ENCODE results near the gene ABCB11. TPM values are rescaled to one million over a fixed set of nuclear protein-coding genes. Genes with fewer than 3 reads are reported as not detected.

The ABCB11 gene
- total RNA-seq, 4 donors from 2014 or later: under 0.01 to 1.2 (median 0.11) TPM; not detected in 1

DNA sequence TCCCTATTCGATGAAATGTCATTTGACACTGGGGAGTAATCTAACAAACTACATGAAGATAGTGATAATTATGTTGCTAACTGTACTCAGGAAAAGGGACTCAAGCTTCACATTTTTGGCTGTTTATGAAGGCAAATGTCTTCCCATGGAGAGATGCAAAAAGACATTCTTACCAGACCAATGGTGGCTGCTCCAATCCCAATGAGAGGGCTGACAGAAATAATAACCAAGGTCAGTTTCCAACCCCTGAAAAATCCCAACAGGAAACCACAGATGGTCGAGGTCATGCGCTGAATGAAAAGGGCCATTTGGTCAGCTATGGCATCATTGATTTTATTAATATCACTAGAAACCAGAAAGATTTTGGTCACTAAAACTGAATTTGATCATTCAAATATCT is 37.6 kb downstream of the ABCB11 start:
- intact Hi-C loops (cut with DNase I): no loop called here
- 84 to 85% methylated on average over 3 of the region's 3 CpGs for WGBS, 2 donors

DNA sequence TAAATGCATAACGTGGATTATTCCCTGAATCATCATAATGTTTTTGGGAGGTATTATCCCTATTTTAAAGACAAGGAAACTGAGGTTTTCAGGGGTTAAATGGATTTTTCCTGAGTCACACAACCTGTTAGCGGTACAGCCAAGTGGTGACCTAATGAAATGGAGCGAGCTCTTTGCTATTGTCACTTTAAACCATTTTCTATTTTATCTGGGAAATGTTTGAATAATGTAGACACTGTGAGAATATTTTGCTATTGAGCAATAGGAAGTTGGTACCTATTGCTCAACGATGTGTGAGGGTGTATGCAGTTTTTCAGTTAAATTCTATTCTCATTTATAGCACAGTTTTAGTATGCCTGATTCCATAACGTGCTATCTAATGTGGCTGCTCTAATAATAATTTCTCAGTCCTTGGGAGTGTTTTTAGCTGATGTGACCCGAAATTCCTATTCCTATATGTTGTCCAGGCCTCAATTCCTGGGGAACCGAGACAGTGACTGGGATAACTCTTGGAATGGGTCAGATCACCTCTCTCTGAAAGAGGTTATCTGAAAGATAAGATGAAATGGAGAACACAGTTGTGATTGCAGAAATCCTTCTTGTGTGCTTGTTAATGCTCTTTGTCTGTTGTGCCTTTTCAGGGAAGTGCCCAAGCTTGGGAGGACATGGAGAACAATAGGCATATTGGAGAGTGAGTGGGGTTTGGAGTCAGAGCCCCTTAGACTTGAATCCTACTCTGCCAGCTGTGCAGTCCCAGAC is 38.4 kb downstream of the ABCB11 start:
- TF ChIP-seq POLR2A (IDR thresholded peaks at IDR 0.05): no peak
- TF ChIP-seq, protein P1, sequence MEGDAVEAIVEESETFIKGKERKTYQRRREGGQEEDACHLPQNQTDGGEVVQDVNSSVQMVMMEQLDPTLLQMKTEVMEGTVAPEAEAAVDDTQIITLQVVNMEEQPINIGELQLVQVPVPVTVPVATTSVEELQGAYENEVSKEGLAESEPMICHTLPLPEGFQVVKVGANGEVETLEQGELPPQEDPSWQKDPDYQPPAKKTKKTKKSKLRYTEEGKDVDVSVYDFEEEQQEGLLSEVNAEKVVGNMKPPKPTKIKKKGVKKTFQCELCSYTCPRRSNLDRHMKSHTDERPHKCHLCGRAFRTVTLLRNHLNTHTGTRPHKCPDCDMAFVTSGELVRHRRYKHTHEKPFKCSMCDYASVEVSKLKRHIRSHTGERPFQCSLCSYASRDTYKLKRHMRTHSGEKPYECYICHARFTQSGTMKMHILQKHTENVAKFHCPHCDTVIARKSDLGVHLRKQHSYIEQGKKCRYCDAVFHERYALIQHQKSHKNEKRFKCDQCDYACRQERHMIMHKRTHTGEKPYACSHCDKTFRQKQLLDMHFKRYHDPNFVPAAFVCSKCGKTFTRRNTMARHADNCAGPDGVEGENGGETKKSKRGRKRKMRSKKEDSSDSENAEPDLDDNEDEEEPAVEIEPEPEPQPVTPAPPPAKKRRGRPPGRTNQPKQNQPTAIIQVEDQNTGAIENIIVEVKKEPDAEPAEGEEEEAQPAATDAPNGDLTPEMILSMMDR (IDR thresholded peaks at IDR 0.05): no peak
- H3K9me3 ChIP-seq: no peaks in the 10 kb centered on the region

More for the DNA sequence above, 37.6 kb downstream of the ABCB11 start:
- Histone ChIP-seq H3K36me3 (no peaks in the 10 kb centered on the region), H3K4me1 (peaks cover 4 to 6% of the 10 kb centered on the region in 2 donors), H3K9me3 (no peaks in the 10 kb centered on the region), H3K4me3 (replicated peaks in 1 of 3) (no peak overlapping the region), H3K27ac (no peak overlapping the region), H3K27me3 (no peaks in the 10 kb centered on the region)
- TF ChIP-seq, protein P1 (IDR thresholded peaks at IDR 0.05): no peak
- TF ChIP-seq POLR2A (IDR thresholded peaks at IDR 0.05): no peak
- DNase-seq: no peak

DNA sequence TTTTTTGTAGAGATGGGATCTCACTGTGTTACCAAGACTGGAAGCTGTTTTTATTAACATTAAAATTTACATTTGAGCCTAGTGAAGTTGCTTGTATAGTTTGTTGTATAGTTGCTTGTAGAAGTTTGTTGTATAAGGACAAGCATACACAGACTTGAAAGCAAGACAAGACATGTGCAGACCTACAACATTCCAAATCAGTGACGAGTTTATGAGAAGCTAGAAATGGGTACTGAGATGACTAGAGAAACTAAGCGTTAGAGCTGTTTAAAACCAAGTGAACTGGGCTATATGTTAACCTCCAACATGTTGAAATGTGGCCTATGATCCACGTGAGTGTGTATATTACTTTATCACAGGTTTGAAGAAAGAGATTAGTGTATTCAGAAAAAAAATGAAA is 39.1 kb downstream of the ABCB11 start:
- Histone ChIP-seq H3K4me1 (peaks cover 2 to 3% of the 10 kb centered on the region in 2 donors), H3K9me3 (no peaks in the 10 kb centered on the region), H3K27ac (no peak overlapping the region), H3K36me3 (no peaks in the 10 kb centered on the region), H3K27me3 (no peaks in the 10 kb centered on the region), H3K4me3 (replicated peaks in 1 of 3) (no peak overlapping the region)
- 86 to 87% methylated on average over 3 of the region's 3 CpGs for WGBS, 2 donors
- no peak for DNase-seq
- no peak for TF ChIP-seq POLR2A (IDR thresholded peaks at IDR 0.05)
- TF ChIP-seq, protein P1 (IDR thresholded peaks at IDR 0.05): no peak
- intact Hi-C loops (cut with DNase I): no loop called here

More for the DNA sequence above, 38.4 kb downstream of the ABCB11 start:
- 81 to 86% methylated on average over 7 of the region's 7 CpGs for WGBS, 2 donors
- intact Hi-C loops (cut with DNase I): no loop called here
- Histone ChIP-seq H3K4me3 (replicated peaks in 1 of 3) (no peak overlapping the region), H3K36me3 (no peaks in the 10 kb centered on the region), H3K27ac (no peak overlapping the region), H3K4me1 (peaks cover 4 to 6% of the 10 kb centered on the region in 2 donors), H3K27me3 (no peaks in the 10 kb centered on the region)
- no peak for DNase-seq

DNA sequence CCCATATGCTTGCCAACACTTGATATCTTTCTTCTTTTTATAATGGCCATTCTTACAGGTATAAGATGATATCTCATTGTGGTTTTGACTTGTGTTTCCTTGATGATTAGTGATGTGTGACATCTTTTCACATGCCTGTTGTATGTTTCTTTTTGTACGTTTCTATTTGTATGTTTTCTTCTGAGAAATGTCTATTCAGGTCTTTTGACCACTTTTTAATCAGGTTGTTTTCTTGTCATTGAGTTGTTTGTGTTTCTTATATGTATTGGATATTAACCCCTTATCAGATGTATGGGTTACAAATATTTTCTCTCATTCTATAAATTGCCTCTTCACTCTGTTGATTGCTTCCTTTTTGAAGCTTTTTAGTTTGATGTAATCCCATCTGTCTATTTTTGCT is 42.4 kb downstream of the ABCB11 start:
- Histone ChIP-seq H3K9me3 (no peaks in the 10 kb centered on the region), H3K27me3 (no peaks in the 10 kb centered on the region), H3K4me3 (replicated peaks in 1 of 3) (no peak overlapping the region), H3K36me3 (no peaks in the 10 kb centered on the region), H3K4me1 (no peaks in the 10 kb centered on the region), H3K27ac (no peak overlapping the region)
- TF ChIP-seq, protein P1 (IDR thresholded peaks at IDR 0.05): no peak
- TF ChIP-seq POLR2A (IDR thresholded peaks at IDR 0.05): no peak
- intact Hi-C loops (cut with DNase I): no loop called here
- 58 to 66% methylated on average over 1 of the region's 1 CpG for WGBS, 2 donors
- no peak for DNase-seq

DNA sequence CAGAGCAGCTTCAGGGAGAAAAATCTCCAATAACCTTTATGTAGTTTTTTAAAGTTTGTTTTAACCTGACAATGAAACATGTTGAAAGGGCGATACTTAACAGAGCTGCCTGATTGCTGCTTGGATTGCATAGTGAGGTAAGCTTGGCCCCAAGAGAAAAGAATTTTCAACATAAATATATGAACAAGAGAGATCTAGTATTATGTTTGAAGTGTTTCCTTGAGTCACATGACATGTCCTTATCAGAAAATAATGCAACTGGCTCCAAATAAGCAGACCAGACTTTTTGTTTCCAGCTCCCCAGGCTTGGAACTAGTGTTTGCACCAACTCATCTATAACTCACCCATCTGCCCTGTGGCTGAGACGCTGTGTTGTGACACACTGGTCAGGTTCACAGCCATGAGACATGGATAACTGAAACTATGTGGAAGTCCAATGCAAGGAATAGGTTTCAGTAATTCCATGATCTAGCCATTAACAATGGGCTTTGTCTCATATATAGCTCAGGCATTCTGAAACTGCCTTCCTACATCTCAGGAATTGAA is 44.7 kb downstream of the ABCB11 start:
- H3K9me3 ChIP-seq: no peaks in the 10 kb centered on the region
- no peak overlapping the region for H3K4me3 ChIP-seq (replicated peaks in 1 of 3)
- no peaks in the 10 kb centered on the region for H3K27me3 ChIP-seq
- WGBS, 2 donors: 78 to 83% methylated on average over 2 of the region's 2 CpGs
- TF ChIP-seq, protein P1 (IDR thresholded peaks at IDR 0.05): no peak
- no peaks in the 10 kb centered on the region for H3K4me1 ChIP-seq
- no peak overlapping the region for H3K27ac ChIP-seq
- no peak for DNase-seq
- intact Hi-C loops (cut with DNase I): no loop called here
- no peaks in the 10 kb centered on the region for H3K36me3 ChIP-seq

All from thyroid gland (tissue), 4 donors.